H1 (cell line): ENCODE results near the gene CCBE1. TPM values are rescaled to one million over a fixed set of nuclear protein-coding genes. Genes with fewer than 3 reads are reported as not detected.

ENCODE experiments used
- CTCF ChIA-PET: fragments of 300-600 bp; sonication (Branson Sonifier 250); formaldehyde crosslinking; loops from one replicate; lab custom pipeline; 2021; ENCODE audit not compliant: partially characterized antibody; lab: Charles Lee
- POLR2A ChIA-PET: fragments of 300-600 bp; sonication (Branson Sonifier 250); formaldehyde crosslinking; loops from one replicate; lab custom pipeline; 2021; ENCODE audit warnings: inconsistent platforms; ENCODE audit not compliant: partially characterized antibody; lab: Charles Lee
- DNase-seq, 2 experiments: peaks; one replicate each; pipeline versions ENCODE4 v3.0.0 to v3.0.0-alpha.2; 2010 to 2022; ENCODE audit warnings: low spot score in 2 of 2, low read depth in 1 of 2, mixed read lengths in 1 of 2
- FAIRE-seq: peaks from 2 replicates; lab custom pipeline; 2011; peaks lifted over from hg19 to GRCh38; lab: Jason Lieb, UNC
- H2AFZ ChIP-seq: 2 replicates; pipeline ENCODE4 v1.8.1; 2012; ENCODE audit warnings: low read length, inconsistent platforms
- H2AK5ac ChIP-seq: 2 replicates; pipeline ENCODE4 v1.6.1; 2013; ENCODE audit warnings: low read depth, low read length
- H2BK120ac ChIP-seq: replicated peaks from 2 replicates; pipeline ENCODE3; 2013; ENCODE audit warnings: low read depth, low read length, inconsistent platforms
- H2BK12ac ChIP-seq: 2 replicates; pipeline ENCODE4 v1.6.1; 2013; ENCODE audit warnings: low read depth, low read length
- H2BK15ac ChIP-seq: 2 replicates; pipeline ENCODE4 v1.6.1; 2013; ENCODE audit warnings: low read length
- H2BK20ac ChIP-seq: 2 replicates; pipeline ENCODE4 v1.6.1; 2013; ENCODE audit warnings: low read length
- H2BK5ac ChIP-seq: 2 replicates; pipeline ENCODE4 v1.6.1; 2013; ENCODE audit warnings: low read depth, low read length
- H3K14ac ChIP-seq: 2 replicates; pipeline ENCODE4 v1.6.1; 2013; ENCODE audit warnings: inconsistent platforms; ENCODE audit not compliant: insufficient read length
- H3K18ac ChIP-seq: 2 replicates; pipeline ENCODE4 v1.6.1; 2013; ENCODE audit warnings: low read length; ENCODE audit errors: extremely low read depth
- H3K23ac ChIP-seq: 2 replicates; pipeline ENCODE4 v1.6.1; 2013; ENCODE audit warnings: inconsistent platforms; ENCODE audit not compliant: insufficient read length
- H3K23me2 ChIP-seq: 2 replicates; pipeline ENCODE4 v1.6.1; 2013; ENCODE audit warnings: low read depth, low read length
- H3K27ac ChIP-seq: 2 replicates; pipeline ENCODE4 v1.6.1; 2011; ENCODE audit warnings: low read depth, low read length, inconsistent platforms
- H3K27me3 ChIP-seq, 4 experiments: replicated peaks in 1 of 4; 1 replicate in 1 of 4; 2 replicates in 3 of 4; pipeline versions ENCODE4 v1.6.1 to v1.8.1; 2011 to 2013; ENCODE audit warnings: low read length in 3 of 4, mild to moderate bottlenecking in 3 of 4, inconsistent platforms in 2 of 4, mixed read lengths in 2 of 4, moderate library complexity in 1 of 4; ENCODE audit not compliant: control insufficient read depth in 3 of 4, insufficient read depth in 3 of 4; ENCODE audit errors: extremely low read depth in 1 of 4
- H3K36me3 ChIP-seq, 4 experiments: 2 replicates each; pipeline versions ENCODE4 v1.6.1 to v1.8.1; 2011 to 2013; ENCODE audit warnings: mild to moderate bottlenecking in 4 of 4, low read length in 3 of 4, moderate library complexity in 2 of 4, control low read depth in 1 of 4, inconsistent platforms in 1 of 4; ENCODE audit not compliant: insufficient read depth in 4 of 4, control insufficient read depth in 2 of 4
- H3K4ac ChIP-seq: replicated peaks from 2 replicates; pipeline ENCODE3; 2013; ENCODE audit warnings: low read length, low read depth, mixed read lengths, inconsistent platforms; ENCODE audit not compliant: insufficient read length
- H3K4me1 ChIP-seq, 4 experiments: replicated peaks in 1 of 4; 1 replicate in 1 of 4; 2 replicates in 3 of 4; pipeline versions ENCODE4 v1.6.1 to v1.8.1; 2011 to 2013; ENCODE audit warnings: low read length in 3 of 4, inconsistent platforms in 2 of 4, mixed read lengths in 1 of 4; ENCODE audit not compliant: insufficient read depth in 4 of 4, control insufficient read depth in 3 of 4
- H3K4me2 ChIP-seq, 2 experiments: 2 replicates each; pipeline versions ENCODE4 v1.6.1 to v1.8.1; 2011 to 2013; ENCODE audit warnings: low read depth in 2 of 2, low read length in 2 of 2, control low read depth in 1 of 2, inconsistent platforms in 1 of 2, mild to moderate bottlenecking in 1 of 2; ENCODE audit not compliant: insufficient read depth in 1 of 2
- H3K4me3 ChIP-seq, 4 experiments: fragments of 200-600, 300-600 bp in 1 of 4; sonication (generic), shearing (Covaris generic), sonication (Bioruptor Twin) in 1 of 4; 2 replicates each; pipeline versions ENCODE4 v1.5.1 to v1.8.1; 2011 to 2016; ENCODE audit warnings: low read length in 4 of 4, low read depth in 3 of 4, control low read depth in 2 of 4, inconsistent platforms in 2 of 4, mild to moderate bottlenecking in 2 of 4, mixed read lengths in 1 of 4, moderate library complexity in 1 of 4; ENCODE audit not compliant: insufficient read depth in 2 of 4; ENCODE audit errors: extremely low read depth in 1 of 4
- H3K56ac ChIP-seq: replicated peaks from 2 replicates; pipeline ENCODE3; 2013; ENCODE audit warnings: low read depth, mild to moderate bottlenecking, mixed read lengths, low read length, inconsistent platforms; ENCODE audit not compliant: insufficient read length
- H3K79me1 ChIP-seq: 2 replicates; pipeline ENCODE4 v1.6.1; 2013; ENCODE audit warnings: low read depth, low read length, control low read depth
- H3K79me2 ChIP-seq, 2 experiments: 2 replicates each; pipeline versions ENCODE4 v1.6.1 to v1.8.1; 2012 to 2013; ENCODE audit warnings: low read length in 2 of 2, mild to moderate bottlenecking in 2 of 2, inconsistent platforms in 1 of 2; ENCODE audit not compliant: insufficient read depth in 2 of 2, control insufficient read depth in 1 of 2
- H3K9ac ChIP-seq, 4 experiments: replicated peaks in 1 of 4; 1 replicate in 1 of 4; 2 replicates in 3 of 4; pipeline versions ENCODE4 v1.6.1 to v1.8.1; 2011 to 2013; ENCODE audit warnings: low read depth in 3 of 4, low read length in 3 of 4, control low read depth in 2 of 4, mild to moderate bottlenecking in 2 of 4, moderate library complexity in 2 of 4, inconsistent platforms in 1 of 4; ENCODE audit errors: extremely low read depth in 1 of 4
- H3K9me3 ChIP-seq, 2 experiments: 2 replicates each; pipeline versions ENCODE4 v1.6.1 to v1.8.1; 2012 to 2013; ENCODE audit warnings: mild to moderate bottlenecking in 2 of 2, moderate library complexity in 2 of 2, control low read depth in 1 of 2, inconsistent platforms in 1 of 2, low read depth in 1 of 2, low read length in 1 of 2, mixed read lengths in 1 of 2; ENCODE audit not compliant: insufficient read depth in 2 of 2
- H4K20me1 ChIP-seq, 2 experiments: replicated peaks in 1 of 2; 2 replicates each; pipeline versions ENCODE3 to v1.8.1; 2011 to 2013; ENCODE audit warnings: inconsistent platforms in 2 of 2, low read length in 2 of 2, mild to moderate bottlenecking in 1 of 2; ENCODE audit not compliant: insufficient read depth in 2 of 2, control insufficient read depth in 1 of 2
- H4K5ac ChIP-seq: 2 replicates; pipeline ENCODE4 v1.6.1; 2013; ENCODE audit warnings: low read length, low read depth, mixed read lengths, inconsistent platforms; ENCODE audit not compliant: insufficient read length
- H4K8ac ChIP-seq: 2 replicates; pipeline ENCODE4 v1.8.0; 2013; ENCODE audit warnings: mild to moderate bottlenecking, moderate library complexity, low read length, inconsistent platforms; ENCODE audit not compliant: insufficient read depth; ENCODE audit errors: extremely low read depth
- H4K91ac ChIP-seq: replicated peaks from 2 replicates; pipeline ENCODE3; 2013; ENCODE audit warnings: low read length, mixed read lengths, inconsistent platforms; ENCODE audit not compliant: insufficient read length
- CHD2 ChIP-seq: IDR thresholded peaks from 2 replicates; pipeline ENCODE4 v1.6.1; 2012; ENCODE audit warnings: low read length, improper control_type of control experiment
- EZH2 ChIP-seq: fragments of 200-600 bp; sonication (generic); IDR thresholded peaks from 2 replicates; pipeline ENCODE4 v1.7.1; 2012; ENCODE audit warnings: low read depth, mild to moderate bottlenecking, moderate library complexity, low read length, inconsistent platforms; ENCODE audit not compliant: severe bottlenecking
- HDAC2 ChIP-seq, 2 experiments: fragments of 300-600 bp in 1 of 2; sonication (generic) in 1 of 2; IDR thresholded peaks; 2 replicates each; pipeline ENCODE4 v1.6.1; 2011 to 2012; ENCODE audit warnings: low read depth in 2 of 2, low read length in 2 of 2, mild to moderate bottlenecking in 2 of 2, moderate library complexity in 2 of 2, borderline replicate concordance in 1 of 2, inconsistent platforms in 1 of 2
- JUND ChIP-seq: IDR thresholded peaks from 2 replicates; pipeline ENCODE4 v1.6.1; 2011; ENCODE audit warnings: mild to moderate bottlenecking, improper control_type of control experiment, low read length
- KDM5A ChIP-seq: fragments of 200-600 bp; IDR thresholded peaks from 2 replicates; pipeline ENCODE4 v1.7.1; 2012; ENCODE audit warnings: mild to moderate bottlenecking, low read length, inconsistent platforms, mixed read lengths
- POLR2A ChIP-seq, 2 experiments: IDR thresholded peaks; 1 replicate in 1 of 2; 2 replicates in 1 of 2; pipeline ENCODE4 v1.6.1; 2011; ENCODE audit warnings: low read depth in 2 of 2, low read length in 2 of 2, mild to moderate bottlenecking in 2 of 2; ENCODE audit errors: control extremely low read depth in 1 of 2
- POLR2AphosphoS5 ChIP-seq: IDR thresholded peaks from 2 replicates; pipeline ENCODE4 v1.6.1; 2011; ENCODE audit warnings: low read depth, low read length
- SIN3A ChIP-seq, 2 experiments: IDR thresholded peaks in 1 of 2; conservative IDR thresholded peaks in 1 of 2; 2 replicates each; pipeline ENCODE4 v1.6.1; 2011 to 2012; ENCODE audit warnings: low read length in 2 of 2, improper control_type of control experiment in 1 of 2, low read depth in 1 of 2, mild to moderate bottlenecking in 1 of 2
- SIRT6 ChIP-seq: IDR thresholded peaks from one replicate; pipeline ENCODE4 v1.7.1; 2012; ENCODE audit warnings: low read length, inconsistent platforms
- SP1 ChIP-seq: IDR thresholded peaks from 2 replicates; pipeline ENCODE4 v1.6.1; 2011; ENCODE audit warnings: low read depth, low read length
- TCF12 ChIP-seq: IDR thresholded peaks from 2 replicates; pipeline ENCODE4 v1.6.1; 2011; ENCODE audit warnings: low read depth, mild to moderate bottlenecking, low read length
- TEAD4 ChIP-seq: IDR thresholded peaks from 2 replicates; pipeline ENCODE4 v1.6.1; 2012; ENCODE audit warnings: low read depth, low read length, inconsistent platforms, mixed read lengths
- YY1 ChIP-seq: IDR thresholded peaks from 2 replicates; pipeline ENCODE4 v1.6.1; 2011; ENCODE audit warnings: low read depth, mild to moderate bottlenecking, low read length
- WGBS, 2 experiments: shearing (Covaris generic) in 1 of 2; methylation state at CpG; one replicate each; pipeline versions ENCODE4 v1.1.6 to v1.1.7; 2013 to 2015; ENCODE audit warnings: low lambda C conversion rate in 2 of 2, mixed read lengths in 2 of 2, inconsistent platforms in 1 of 2, low coverage in 1 of 2, missing lambda C conversion rate in 1 of 2; ENCODE audit not compliant: insufficient replicate concordance in 2 of 2, insufficient coverage in 1 of 2, insufficient read length in 1 of 2; ENCODE audit errors: extremely low coverage in 1 of 2, missing lambda C conversion rate in 1 of 2; 5-methylcytosine and 5-hydroxymethylcytosine counted together
- polyA plus RNA-seq, 7 experiments: library from polyadenylated mRNA; depleted of rRNA in 3 of 7; stranded (reverse) in 5 of 7; unstranded in 2 of 7; fragments of >200 nt in 5 of 7; fragments of 200-250 nt in 2 of 7; gene quantifications; 1 replicate in 5 of 7; 2 replicates in 1 of 7; 4 replicates in 1 of 7; pipeline versions ENCODE4 v1.2.1 to v1.2.3, GENCODE V29; 2011 to 2013; ENCODE audit warnings: missing spikeins in 2 of 7, mixed read lengths in 2 of 7
- total RNA-seq: library from RNA; stranded (reverse); fragmentation: NEBNext Ultra II Directional; extraction: Animal tissue kit (Norgen Biotek cat#: 25700); gene quantifications from 2 replicates; pipeline ENCODE4 v1.2.1, GENCODE V29; 2021

The CCBE1 gene
- total and polyA plus RNA-seq, 2 of the 8 experiments (the other 6 are each of a cell fraction or from before 2014, with no cell fraction given): 2.1 to 2.6 TPM

DNA sequence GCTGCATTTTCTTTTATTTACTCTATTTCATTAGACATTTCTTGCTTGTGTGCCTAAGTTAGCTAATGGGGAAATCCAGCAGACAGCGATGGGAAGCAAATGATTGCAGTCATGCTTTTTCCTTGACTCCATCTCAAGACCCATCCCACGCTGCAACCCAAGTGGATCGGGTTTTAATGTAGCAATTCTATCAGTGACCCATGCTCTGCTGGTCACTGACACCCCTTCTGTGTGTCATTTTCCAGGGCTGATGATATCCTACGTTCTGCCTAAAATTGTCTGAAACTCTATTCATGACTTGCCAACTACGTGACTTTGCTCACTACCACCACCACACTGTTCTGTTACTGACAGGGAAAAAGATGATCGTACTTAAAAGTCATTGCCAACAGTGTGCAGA lies 129.8 kb downstream of the CCBE1 start:
- Histone ChIP-seq H2BK12ac (no peak overlapping the region), H4K91ac (no peak overlapping the region), H2BK120ac (no peak overlapping the region), H3K4ac (no peak overlapping the region), H3K18ac (no peak overlapping the region), H3K23ac (no peak overlapping the region), H4K20me1 (no peaks in the 10 kb centered on the region), H3K4me1 (peaks cover 2 to 3% (median 3%) of the 10 kb centered on the region in 4 experiments; a peak in 3 of 7 replicates), H3K79me1 (no peaks in the 10 kb centered on the region), H3K27me3 (no peaks in the 10 kb centered on the region), H2BK5ac (no peak overlapping the region), H2AK5ac (no peak overlapping the region), H3K56ac (no peak overlapping the region), H3K4me3 (no peak overlapping the region), H3K9ac (no peak overlapping the region), H3K14ac (no peak overlapping the region), H3K9me3 (no peaks in the 10 kb centered on the region), H2BK15ac (no peak overlapping the region), H3K4me2 (no peak overlapping the region), H2BK20ac (no peak overlapping the region), H4K8ac (no peak overlapping the region), H3K36me3 (no peaks in the 10 kb centered on the region), H2AFZ (no peak overlapping the region), H3K27ac (no peak overlapping the region), H3K23me2 (no peaks in the 10 kb centered on the region), H3K79me2 (no peaks in the 10 kb centered on the region), H4K5ac (no peak overlapping the region)
- no peak for FAIRE-seq
- TF ChIP-seq SIRT6: no peak
- no peak for TF ChIP-seq TEAD4
- no peak for TF ChIP-seq POLR2A (IDR thresholded peaks at IDR 0.05; ENCODE audit: control extremely low read depth in 1 of 2, low read depth in 2 of 2, low read length in 2 of 2)
- no peak for TF ChIP-seq YY1
- no peak for TF ChIP-seq SP1
- no peak for TF ChIP-seq JUND
- no peak for TF ChIP-seq TCF12
- no peak for TF ChIP-seq POLR2AphosphoS5
- no peak for TF ChIP-seq KDM5A
- TF ChIP-seq SIN3A (conservative IDR thresholded peaks at IDR 0.05 in 1 of 2, IDR thresholded peaks at IDR 0.05 in 1 of 2; ENCODE audit: low read depth in 1 of 2, low read length in 2 of 2): no peak
- no peak for TF ChIP-seq EZH2
- no peak for TF ChIP-seq CHD2
- TF ChIP-seq HDAC2 (IDR thresholded peaks at IDR 0.05; ENCODE audit: borderline replicate concordance in 1 of 2, low read depth in 2 of 2, low read length in 2 of 2): no peak
- POLR2A ChIA-PET: interaction anchor here (1.3 kb wide), 1 partner anchor 9 kb away, joined by 3 read pairs; no protein-coding TSS in a partner anchor
- WGBS, 2 experiments: 90% methylated on average over 6 of the region's 6 CpGs; no CpG with 5 or more reads in 1 of the 2 experiments
- no peak for DNase-seq
- CTCF ChIA-PET: interaction anchor here (0.6 to 1.6 kb wide), 8 partner anchors 12 to 1578 kb away, joined by 3 to 5 read pairs (median 4); no protein-coding TSS in a partner anchor
